Embryonic facial prominence (tissue), 1 donor: Measurements from ENCODE around the gene BNIP3.
"Not testable (repeated sequence)": the region's sequence is repeated elsewhere in the genome, so short reads cannot be mapped to it uniquely, and the experiment has no call there.

ENCODE experiments used
- DNase-seq: peaks from one replicate; pipeline ENCODE4 v3.0.0-alpha.2; 2016; ENCODE audit errors: extremely low spot score

Gene BNIP3

DNA sequence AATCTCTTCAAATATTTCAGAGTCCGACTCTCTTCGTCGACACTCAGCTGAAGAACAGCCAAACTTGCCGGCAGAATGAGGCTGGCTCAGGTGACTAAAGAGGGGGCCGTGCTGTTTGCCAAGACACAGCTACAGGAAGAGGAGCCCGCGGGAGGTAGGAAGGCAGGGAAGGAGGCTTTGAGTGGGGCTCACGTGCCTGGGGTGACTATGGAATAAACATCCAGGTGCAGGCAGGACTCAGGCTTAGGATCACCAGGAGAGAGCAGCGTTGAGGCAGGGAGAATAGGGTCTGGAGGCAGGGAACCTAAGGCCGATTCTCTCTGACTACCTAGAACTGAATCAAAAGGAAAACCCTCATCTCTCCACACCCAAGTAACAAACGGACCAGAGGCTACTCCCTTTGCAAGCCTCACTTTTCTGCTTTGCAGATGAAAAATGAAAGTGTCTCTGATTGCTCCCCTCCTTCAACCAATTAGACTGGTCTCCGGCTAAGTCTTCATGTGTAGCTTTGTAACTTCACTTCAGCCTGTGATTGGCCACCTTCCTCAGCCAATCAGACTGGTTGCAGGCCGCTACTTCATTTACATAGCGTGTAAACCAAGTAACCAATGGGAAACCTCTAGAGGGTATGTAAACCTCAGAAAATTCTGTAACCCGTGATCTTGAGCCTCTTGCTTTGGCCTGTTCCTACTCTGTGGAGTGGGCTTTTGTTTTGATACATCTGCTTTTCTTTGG lies 19.7 kb upstream of the BNIP3 start:
- no peak for DNase-seq

GRCh38 chr10:131998845-131999681 lies 17.3 kb upstream of the BNIP3 start:
- no peak for DNase-seq

- no peak for DNase-seq
Measured at GRCh38 chr10:131998050-131998844, 16.5 kb upstream of the BNIP3 start.

- no peak for DNase-seq
Measured at GRCh38 chr10:131997366-131998049, 15.8 kb upstream of the BNIP3 start.

- no peak for DNase-seq
Measured at GRCh38 chr10:131996466-131997365, 15.0 kb upstream of the BNIP3 start.

DNA sequence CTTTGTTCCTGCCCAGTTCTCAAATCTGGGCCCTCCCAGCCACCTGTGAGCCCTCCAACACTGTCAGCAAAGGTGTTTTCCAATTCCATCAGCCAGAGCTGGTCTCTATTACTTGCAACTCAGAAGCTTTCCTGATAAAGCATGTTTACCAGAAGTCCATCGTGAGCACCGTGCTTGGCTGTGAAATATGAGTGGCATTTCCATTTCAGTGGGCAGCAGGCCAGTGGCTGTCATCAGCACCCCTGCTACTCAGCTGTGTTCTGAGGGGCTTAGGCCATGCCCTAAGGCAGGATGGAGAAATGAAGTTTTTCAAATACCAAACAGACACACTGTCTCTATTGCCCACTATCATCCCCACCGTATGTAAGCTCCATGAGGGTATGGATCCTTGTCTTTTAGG lies 12.7 kb upstream of the BNIP3 start:
- DNase-seq = no peak

GRCh38 chr10:131993275-131993674 lies 11.6 kb upstream of the BNIP3 start:
- no peak for DNase-seq

GRCh38 chr10:131991726-131992125 lies 10.0 kb upstream of the BNIP3 start:
- DNase-seq = no peak

- DNase-seq = not testable (repeated sequence)
Measured at GRCh38 chr10:131987786-131988185, 6.1 kb upstream of the BNIP3 start.

- DNase-seq = not testable (repeated sequence)
Measured at GRCh38 chr10:131987301-131987700, 5.6 kb upstream of the BNIP3 start.

DNA sequence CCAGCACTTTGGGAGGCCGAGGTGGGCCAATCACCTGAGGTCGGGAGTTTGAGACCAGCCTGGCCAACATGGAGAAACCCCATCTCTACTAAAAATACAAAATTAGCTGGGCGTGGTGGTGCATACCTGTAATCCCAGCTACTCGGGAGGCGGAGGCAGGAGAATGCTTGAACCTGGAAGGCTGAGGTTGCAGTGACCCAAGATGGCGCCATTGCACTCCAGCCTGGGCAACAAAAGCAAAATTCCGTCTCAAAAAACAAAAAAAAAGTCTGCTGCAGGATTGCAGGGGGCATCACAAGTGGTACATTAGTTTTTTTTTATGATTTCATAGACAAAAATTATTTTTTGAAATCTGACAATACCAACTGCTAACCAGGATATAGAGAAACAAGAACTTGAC lies 5.1 kb upstream of the BNIP3 start:
- DNase-seq = not testable (repeated sequence)

DNA sequence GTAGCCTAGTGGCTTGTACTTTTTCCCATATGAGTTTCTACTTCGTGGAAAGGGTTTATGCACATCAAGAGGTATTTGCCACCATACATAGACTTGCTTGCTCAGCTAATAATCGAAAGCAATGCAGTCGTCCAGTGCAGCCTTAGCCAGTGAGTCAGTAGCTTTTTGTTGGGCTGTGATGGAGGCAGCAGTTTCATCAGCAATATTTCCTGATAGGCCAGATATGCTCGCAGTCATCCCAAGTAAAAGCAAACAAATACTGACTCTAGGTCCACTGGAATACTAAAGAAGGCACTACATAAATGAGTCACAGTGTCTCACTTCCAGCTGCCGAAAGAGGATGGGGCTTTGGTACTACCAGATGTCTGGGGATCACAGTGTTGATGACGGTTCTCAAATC lies 2.1 kb upstream of the BNIP3 start:
- no peak for DNase-seq

DNA sequence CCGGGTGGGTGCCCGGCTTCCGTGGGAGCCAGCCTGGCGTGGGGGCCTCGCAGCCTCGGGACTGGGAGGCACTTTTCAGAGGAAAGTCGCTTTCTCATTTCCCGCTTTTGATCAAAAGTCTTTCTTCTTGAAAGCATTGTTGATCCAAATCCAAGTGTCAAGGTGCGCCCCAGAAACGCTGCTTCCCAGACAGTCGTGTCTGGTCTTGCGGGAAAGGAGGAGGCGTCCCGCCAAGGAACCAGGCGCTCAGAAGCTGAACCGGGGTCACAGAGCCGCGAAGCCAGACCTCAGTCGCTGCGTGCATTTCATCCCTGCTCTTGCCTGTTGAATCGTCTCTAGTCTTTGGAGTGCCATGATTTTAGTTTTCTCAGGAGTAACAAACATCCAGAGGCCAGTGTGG lies 1.1 kb upstream of the BNIP3 start:
- DNase-seq = no peak

GRCh38 chr10:131982185-131982756 lies 548 bp upstream of the BNIP3 start:
- no peak for DNase-seq

DNA sequence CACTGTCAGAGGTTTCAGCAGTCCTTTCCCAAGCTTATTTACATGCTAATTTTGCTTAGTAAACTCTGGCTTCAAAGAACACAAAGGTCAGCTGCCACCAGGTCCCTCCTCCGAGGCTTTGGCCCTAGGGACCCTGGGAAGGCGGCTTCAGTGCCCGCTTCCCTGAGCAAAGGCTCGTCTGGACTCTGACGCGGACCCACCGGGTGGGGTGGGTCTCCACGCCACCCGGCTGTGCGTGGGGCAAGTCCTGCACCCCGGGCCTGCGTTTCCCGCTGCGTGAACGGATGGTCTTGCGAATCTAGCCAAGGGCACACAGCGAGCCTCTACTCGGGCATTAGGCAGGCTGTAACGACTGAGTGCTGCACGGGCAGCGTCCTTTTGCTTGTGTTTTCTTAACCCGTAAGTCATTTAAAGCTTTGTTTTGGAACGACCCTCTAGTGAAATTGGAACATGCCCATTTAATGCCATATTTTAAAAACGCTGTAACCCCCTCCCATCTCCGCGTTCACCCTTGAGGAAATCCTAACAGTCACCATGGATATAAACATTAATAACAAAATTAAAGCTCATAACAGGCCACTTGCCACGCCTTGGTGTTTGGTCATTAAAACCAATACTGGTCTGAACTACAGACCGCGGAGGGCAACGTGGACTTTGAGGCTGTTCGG lies 828 bp downstream of the BNIP3 start:
- DNase-seq = no peak

DNA sequence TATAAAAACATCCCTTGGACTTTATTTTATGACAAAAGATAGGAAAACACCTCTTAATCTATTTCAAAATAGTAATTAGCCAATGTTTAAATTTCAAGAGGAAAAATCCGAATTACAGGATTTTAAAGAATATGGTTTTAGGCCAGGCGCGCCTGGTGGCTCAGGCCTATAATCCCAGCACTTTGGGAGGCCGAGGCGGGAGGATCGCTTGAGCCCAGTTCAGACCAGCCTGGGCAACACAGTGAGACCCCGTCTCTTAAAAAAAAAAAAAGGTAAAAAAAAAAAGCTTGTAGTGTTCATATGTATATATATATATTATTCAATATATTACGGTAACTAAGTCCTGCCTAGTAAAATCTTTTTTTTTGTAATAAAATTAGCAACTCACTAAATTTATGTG lies 1.4 kb downstream of the BNIP3 start:
- no peak for DNase-seq

DNA sequence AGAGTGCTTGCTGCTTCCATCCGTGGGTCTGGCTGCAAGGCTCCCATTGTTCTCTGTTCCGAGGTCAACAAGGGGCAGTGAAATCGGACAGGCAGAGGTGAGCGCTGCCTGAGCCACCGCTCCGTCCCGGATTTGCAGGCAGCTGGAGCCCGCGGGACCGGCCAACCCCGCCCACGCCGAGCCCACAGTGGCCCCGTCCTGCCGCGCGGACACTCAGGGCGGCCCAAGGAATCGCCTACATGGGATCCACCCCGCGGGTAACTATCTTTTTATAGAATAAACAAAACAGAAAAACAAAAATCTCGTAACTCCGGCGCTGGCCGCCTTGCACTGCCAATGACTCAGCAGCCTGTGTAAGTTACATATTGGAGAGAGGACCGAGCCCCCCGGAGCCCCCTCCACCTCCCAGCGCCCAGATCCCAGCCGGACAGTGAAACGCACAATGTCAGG lies 1.9 kb downstream of the BNIP3 start:
- no peak for DNase-seq

GRCh38 chr10:131979336-131979735 lies 2.4 kb downstream of the BNIP3 start:
- DNase-seq = no peak

DNA sequence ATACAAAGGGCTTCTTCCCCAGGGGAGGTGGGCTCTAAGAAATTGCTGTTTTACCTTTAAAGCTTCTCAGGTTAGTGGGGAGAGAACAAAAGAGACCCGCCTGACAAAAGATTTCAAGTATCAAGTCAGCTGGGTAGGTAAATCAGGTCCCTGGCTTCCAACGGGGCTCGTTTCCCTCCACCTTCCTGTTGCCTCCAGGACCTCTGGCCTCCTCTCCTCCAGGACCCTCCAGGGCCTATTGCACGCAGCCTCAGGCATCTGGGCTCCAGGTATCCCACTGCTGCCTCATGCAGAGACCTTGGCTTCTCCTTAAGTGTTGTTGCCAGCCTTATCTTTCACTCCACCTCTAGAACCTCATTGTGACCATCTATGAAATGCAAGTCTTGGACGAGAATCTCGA lies 2.9 kb downstream of the BNIP3 start:
- DNase-seq = no peak

DNA sequence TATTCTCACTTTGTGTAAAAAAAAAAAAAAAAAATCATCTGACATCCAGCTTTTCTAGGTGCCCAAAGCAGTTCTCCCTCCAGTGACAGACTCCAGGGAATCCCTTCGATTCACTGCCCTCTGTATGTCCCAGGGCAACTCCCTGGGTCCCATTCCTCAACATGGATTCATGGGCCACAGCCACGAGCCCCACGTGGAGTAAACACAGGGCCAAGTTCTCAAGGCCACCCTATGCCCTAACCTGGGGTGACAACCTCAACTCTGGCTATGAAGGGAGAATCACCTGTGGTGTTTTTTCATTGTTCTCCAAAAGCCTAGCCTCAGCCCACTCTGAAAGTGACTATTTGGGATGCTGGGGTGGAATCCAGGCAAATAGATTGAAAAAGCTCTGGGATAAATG lies 3.4 kb downstream of the BNIP3 start:
- DNase-seq = no peak
